GM19193 (cell line): Measurements from ENCODE around the gene ADAMTS18.

Experiments
- POLR2A ChIP-seq: IDR thresholded peaks from 4 replicates; pipeline ENCODE4 v1.6.1; 2011; ENCODE audit not compliant: insufficient read depth, insufficient read length; ENCODE audit errors: extremely low read depth

Gene ADAMTS18

GRCh38 chr16:77442078-77442477 is 7.2 kb upstream of the ADAMTS18 start:
- TF ChIP-seq POLR2A, result no peak

- TF ChIP-seq POLR2A, result no peak
These were observed 4.3 kb upstream of the ADAMTS18 start for GRCh38 chr16:77439106-77439505.

GRCh38 chr16:77437859-77438258 is 3.0 kb upstream of the ADAMTS18 start:
- TF ChIP-seq POLR2A, result no peak

DNA sequence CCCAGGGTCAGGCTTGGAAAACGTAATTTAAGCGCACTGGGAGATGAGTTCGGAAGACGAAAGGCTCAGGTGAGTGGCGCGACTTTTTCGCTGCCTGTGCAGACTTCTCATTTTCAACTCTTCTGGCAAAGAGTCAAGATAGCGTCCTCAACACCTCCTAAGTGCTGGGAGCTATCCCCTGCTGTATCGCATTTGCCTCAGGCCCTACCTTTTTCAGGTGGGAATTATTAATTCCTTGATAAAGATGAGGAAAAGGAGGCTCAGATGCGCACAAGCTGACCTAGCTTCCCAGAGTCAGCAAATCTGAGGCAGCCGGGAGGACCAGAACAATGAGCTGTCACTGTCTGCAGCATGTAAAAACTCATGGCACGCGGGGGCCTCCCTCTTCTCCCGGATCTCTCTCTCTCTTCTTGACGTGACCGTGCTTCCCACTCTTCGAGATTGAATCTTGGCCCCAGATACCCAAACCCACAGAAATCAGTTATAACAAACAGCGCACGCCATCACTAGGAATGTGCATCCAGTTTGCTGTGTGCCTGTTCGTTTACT is 512 bp upstream of the ADAMTS18 start:
- TF ChIP-seq POLR2A, result no peak

- TF ChIP-seq POLR2A, result no peak
These were observed 758 bp downstream of the ADAMTS18 start for GRCh38 chr16:77434022-77434529.

DNA sequence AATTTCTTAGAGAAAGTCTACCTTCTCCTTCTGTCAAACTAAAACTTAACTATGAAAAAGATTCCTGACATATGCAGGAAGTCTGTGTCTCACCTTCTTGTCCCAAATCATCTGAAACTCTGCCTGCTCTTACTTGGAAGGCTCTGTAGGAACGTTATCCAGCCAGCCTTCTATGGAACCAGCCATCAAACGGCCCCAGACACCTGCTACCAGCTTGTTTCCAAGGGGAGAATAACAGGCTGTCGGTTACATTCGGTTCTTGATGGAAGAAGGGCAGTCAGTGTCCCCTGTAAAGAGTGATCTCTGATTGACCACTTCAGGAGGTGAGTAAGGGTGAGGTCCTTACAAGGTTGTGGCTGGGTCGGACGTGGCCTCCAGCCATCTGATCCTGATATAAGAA is 1.7 kb downstream of the ADAMTS18 start:
- TF ChIP-seq POLR2A, result no peak

- TF ChIP-seq POLR2A, result no peak
These were observed 2.6 kb downstream of the ADAMTS18 start for GRCh38 chr16:77432264-77432663.

- no peak for TF ChIP-seq POLR2A
These were observed 3.8 kb downstream of the ADAMTS18 start for GRCh38 chr16:77430787-77431585.

DNA sequence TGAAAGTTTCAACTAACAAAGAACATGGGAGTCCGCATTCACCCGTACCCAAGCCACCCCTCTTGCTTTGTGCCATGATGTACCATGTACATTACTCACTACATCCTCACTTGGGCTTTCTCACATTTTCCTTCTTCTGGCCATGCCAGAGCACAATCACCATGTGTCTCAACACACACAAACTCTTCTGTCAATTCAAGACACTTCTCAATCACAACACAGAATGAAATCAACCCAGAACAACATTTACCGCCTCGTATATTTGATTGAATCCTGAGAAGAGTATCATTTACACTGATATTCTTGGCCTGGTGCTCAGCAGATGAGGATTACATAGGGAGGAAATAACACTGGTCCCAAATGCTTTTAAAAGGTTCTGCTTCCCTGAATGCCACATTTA is 4.5 kb downstream of the ADAMTS18 start:
- TF ChIP-seq POLR2A, result no peak

DNA sequence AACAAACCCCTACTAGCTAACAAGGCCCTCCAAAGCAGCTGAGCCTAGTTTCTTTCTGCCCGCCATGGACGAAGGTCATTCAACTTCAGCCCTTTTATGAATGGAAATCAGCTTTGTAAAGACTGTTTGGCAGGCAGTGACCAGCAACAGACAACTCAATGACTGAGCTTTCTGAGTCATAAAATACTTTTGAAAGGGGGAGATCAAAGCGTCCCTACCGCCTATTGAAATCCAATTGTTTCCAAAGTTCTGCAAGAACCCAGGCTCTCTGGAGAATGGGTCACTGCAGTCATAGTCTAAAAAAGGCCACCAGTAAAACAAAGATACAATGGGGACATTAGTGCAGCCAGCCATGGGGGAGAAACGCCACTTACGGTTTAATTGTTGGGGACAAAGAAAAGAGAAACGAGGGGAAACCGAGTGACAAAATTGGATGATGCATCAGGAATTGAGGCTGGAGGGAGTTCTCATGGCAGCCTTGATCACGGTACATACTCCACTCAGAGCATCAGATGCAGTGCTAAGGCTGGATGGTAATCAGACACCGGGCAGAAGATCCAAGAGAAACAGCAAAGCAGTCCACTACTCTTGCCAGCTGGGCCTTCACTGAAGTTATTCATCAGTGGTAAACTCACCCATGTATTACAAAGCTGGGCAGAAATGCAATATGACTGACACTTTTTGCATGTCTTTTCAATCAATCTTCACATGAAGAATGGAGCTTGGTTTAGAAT is 9.8 kb downstream of the ADAMTS18 start:
- TF ChIP-seq POLR2A, result no peak

GRCh38 chr16:77422196-77422784 is 12.5 kb downstream of the ADAMTS18 start:
- TF ChIP-seq POLR2A, result no peak

- TF ChIP-seq POLR2A, result no peak
These were observed 17.8 kb downstream of the ADAMTS18 start for GRCh38 chr16:77416939-77417480.

GRCh38 chr16:77414752-77415231 is 20.0 kb downstream of the ADAMTS18 start:
- no peak for TF ChIP-seq POLR2A

GRCh38 chr16:77410449-77410848 is 24.4 kb downstream of the ADAMTS18 start:
- TF ChIP-seq POLR2A, result no peak

DNA sequence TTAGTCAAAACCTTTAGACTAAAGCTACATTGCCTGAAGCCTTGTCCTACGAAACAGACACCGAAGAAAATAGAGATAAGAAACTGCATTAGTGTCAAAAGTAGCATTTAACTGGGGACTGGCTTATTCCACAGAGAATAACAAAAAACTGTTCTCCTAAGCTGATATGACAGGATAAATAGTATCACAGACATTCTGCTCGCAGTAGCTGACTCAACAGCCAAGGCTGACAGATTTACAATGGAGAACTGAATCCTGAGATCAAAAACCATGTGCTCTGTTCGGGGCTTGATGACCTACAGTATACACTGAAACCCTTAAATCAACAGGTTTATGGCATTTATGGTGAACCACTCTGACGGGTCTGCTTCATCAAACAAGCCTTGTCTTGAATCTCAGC is 25.5 kb downstream of the ADAMTS18 start:
- no peak for TF ChIP-seq POLR2A
